ENCODE data around the gene HPSE2. TPM values are rescaled to one million over a fixed set of nuclear protein-coding genes. Genes with fewer than 3 reads are reported as not detected.

HPSE2 gene
- total RNA-seq, 4 donors from 2014 or later, result 0.57 to 3.6 (median 1.5) TPM

DNA sequence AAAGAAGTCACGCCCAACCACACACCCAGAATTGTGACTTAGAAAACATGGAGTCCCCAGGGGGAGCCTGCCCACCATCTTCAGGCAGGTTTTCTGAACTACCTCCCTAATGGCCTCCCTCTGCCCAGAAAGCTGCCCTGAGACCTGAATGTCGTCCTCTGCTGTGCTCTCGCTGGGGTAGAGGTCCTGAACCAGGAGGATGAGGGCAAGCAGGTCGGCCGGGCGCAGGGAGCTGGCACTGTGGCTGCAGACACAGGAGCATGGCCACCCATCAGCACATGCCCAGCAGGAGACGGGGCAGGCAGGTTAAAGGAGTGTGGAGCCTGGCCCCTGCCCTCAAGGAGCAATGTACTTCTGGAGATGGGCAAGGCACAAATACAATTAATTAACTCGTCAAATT lies 805.2 kb downstream of the HPSE2 start:
- TF ChIP-seq, protein P1, sequence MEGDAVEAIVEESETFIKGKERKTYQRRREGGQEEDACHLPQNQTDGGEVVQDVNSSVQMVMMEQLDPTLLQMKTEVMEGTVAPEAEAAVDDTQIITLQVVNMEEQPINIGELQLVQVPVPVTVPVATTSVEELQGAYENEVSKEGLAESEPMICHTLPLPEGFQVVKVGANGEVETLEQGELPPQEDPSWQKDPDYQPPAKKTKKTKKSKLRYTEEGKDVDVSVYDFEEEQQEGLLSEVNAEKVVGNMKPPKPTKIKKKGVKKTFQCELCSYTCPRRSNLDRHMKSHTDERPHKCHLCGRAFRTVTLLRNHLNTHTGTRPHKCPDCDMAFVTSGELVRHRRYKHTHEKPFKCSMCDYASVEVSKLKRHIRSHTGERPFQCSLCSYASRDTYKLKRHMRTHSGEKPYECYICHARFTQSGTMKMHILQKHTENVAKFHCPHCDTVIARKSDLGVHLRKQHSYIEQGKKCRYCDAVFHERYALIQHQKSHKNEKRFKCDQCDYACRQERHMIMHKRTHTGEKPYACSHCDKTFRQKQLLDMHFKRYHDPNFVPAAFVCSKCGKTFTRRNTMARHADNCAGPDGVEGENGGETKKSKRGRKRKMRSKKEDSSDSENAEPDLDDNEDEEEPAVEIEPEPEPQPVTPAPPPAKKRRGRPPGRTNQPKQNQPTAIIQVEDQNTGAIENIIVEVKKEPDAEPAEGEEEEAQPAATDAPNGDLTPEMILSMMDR (IDR thresholded peaks at IDR 0.05), result no peak
- TF ChIP-seq POLR2A (IDR thresholded peaks at IDR 0.05), result no peak
- intact Hi-C loops (cut with DNase I; ENCODE audit: low total_unique reads), result no loop called here
- 94 to 96% methylated on average over 8 of the region's 8 CpGs for WGBS, 2 donors

DNA sequence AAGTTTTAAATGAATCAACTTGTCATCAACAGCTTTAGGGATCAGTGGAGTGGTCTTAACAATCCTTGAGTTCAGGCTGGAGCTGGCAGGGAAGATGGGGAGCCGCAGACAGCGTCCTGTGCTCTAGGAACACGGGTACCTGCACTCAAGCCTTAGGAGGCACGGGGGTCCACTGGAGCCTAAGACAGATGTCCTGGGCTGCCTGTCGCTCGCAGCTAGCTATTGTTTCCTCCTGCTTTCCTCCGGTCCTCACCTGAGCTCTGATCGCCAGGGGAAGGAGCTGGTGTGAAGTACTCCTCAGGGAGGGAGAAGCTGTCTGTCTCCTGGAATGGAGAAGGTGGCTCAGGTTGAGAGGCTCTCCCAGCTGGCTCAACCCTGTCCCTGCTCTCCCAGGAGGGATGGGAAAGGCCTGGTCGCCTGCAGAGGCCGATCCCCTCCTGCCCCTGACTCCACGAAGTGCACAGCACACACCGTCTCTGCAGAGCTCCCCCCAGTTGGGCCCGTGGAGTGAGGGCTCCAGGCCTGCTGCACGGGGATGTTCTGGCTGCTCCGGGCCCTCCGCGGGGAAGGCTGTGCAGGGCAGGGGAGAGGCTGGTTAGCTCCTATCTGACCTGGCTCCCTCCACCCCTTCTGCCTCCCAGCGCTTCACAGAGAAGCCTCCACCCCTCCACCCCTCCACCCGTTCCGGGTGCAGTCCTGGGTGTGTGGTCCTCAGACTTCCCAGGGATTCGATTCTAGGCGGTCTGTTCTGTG lies 806.2 kb downstream of the HPSE2 start:
- H3K4me3 ChIP-seq (ENCODE audit: low read depth, poor library complexity, severe bottlenecking), result no peak overlapping the region
- WGBS, 2 donors, result 92 to 94% methylated on average over 19 to 21 of the region's 22 CpGs
- peak in 1 of 2 donors; percentile 74 for DNase-seq (ENCODE audit: low spot score in 2 of 2)
- intact Hi-C loops (cut with DNase I; ENCODE audit: low total_unique reads), result loop anchor here (5.0 kb wide), 1 partner anchor 1773 kb away; no protein-coding TSS in a partner anchor
- TF ChIP-seq, protein P1 (IDR thresholded peaks at IDR 0.05), result no peak
- no peak for TF ChIP-seq POLR2A (IDR thresholded peaks at IDR 0.05)

More for the DNA sequence above, 805.2 kb downstream of the HPSE2 start:
- H3K4me3 ChIP-seq (ENCODE audit: low read depth, poor library complexity, severe bottlenecking), result no peak overlapping the region
- DNase-seq (ENCODE audit: low spot score in 2 of 2), result no peak

DNA sequence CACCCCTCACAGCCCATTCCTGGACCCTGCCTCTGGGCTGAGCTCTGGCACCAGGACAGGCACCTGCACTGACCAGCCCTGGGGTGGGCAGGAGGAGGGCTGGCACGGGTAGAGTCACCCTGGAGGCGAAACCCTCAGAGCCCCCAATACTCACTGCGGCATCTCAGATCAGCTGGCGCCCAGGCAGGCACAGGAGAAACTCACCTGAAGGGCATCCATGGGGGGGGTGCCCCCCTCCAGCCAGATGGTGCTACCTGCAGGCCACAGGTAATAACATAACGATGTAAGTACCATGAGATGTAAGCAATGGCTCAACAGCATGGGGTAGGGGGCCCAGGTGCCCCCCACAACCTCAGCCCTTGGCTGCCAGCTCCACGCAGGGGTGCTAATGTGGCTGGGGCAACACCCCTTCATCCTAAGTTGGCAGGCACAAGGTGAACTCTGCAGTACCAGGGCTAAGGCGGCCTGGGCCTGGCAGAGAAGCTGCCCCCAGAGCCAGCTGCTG lies 808.6 kb downstream of the HPSE2 start:
- no peak for DNase-seq (ENCODE audit: low spot score in 2 of 2)
- TF ChIP-seq, protein P1 (IDR thresholded peaks at IDR 0.05), result no peak
- no peak for TF ChIP-seq POLR2A (IDR thresholded peaks at IDR 0.05)
- intact Hi-C loops (cut with DNase I; ENCODE audit: low total_unique reads), result loop anchor here (5.0 kb wide), 1 partner anchor 1775 kb away; no protein-coding TSS in a partner anchor
- 92 to 93% methylated on average over 5 to 7 of the region's 7 CpGs for WGBS, 2 donors
- no peak overlapping the region for H3K4me3 ChIP-seq (ENCODE audit: low read depth, poor library complexity, severe bottlenecking)

DNA sequence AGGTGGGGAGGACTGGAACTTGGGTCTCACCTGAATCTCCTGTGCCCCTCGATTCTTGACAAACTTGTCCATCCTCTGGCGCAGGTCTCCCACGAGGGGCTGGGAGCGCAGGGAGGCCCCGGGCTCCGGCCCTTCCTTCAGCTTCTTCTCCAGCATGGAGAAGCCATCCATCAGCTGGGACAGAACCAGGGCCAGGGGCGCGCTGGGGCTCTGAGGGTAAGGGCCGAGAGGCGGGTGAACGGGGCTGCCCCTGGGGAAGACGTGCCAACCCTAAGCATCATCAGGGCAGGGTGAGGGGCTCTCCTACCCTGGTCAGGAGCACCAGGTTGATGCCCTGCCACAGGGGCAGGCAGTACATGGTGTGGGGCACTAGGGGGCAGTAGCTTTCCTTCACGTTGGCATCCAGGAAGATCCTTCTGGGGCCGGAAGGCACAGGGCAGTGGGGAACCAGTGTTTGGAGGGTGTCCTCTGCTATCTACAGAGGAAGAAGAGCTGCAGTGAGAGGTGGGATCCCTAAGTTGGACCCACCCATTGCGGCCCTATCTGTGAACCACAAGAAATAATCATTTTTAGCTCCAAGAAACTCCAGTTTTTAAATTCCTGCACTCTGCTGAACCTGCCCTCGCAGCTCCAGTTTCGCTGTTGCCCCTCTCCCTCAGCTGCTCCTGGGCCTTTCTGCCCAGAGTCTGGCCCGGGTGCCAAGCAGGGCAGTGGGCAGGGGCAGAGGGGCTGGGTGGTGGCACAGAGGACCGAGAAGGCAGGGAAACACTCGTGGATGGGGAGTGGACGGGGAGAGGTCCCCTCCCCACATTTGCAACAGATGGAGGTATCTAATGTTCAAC lies 809.9 kb downstream of the HPSE2 start:
- TF ChIP-seq, protein P1 (IDR thresholded peaks at IDR 0.05), result peak in 1 of 3 donors; percentile 10
- TF ChIP-seq POLR2A (IDR thresholded peaks at IDR 0.05), result no peak
- intact Hi-C loops (cut with DNase I; ENCODE audit: low total_unique reads), result loop anchor here (5.0 kb wide), 1 partner anchor 1777 kb away; no protein-coding TSS in a partner anchor
- no peak overlapping the region for H3K4me3 ChIP-seq (ENCODE audit: low read depth, poor library complexity, severe bottlenecking)
- peak in 1 of 2 donors; percentile 82 for DNase-seq (ENCODE audit: low spot score in 2 of 2)
- WGBS, 2 donors, result 87 to 89% methylated on average over 21 of the region's 21 CpGs

DNA sequence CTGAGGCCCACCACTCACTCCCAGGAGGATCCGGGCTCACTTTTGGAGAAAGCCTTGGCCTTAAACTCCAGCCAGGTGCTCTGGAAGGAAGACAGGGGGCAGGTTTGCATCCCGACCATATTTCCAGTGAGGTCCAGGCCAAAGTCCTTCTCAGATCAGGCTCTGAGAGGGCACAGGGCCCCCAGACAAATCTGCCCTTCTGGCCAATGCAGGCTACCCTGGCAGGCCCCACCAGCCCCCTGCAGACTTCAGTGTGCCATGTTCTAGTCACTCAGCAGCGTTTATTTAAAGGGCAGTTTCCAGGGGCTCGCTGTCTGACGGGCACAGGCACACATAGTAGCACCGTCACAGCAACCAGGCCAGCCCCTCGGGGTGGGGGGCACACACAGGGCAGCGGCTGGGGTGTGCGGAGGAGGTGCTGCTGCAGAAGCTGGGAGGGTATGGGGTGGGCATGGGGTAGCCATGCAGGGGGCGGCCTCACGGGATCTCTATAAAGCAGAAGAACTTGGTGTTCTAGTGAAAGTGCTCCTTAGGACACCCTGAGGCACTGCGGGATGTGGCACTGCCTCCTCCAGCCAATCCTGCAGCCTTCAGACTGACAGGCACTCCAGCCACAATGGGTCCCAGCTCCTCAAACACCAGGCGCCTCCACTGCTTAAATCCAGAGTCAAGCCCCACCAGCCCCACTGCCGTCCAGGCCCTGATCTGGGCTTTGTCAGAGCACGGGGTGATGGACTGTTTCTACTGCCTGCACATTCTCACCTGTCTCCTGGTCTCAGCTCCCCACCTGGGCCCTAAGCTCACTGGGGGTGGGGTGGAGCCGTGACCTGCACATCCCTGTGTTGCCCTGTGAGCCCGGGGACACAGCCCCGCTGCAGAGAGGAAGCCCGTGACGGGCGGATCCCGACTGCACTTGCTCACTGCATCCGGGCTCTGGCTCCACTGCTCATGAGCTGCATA lies 811.1 kb downstream of the HPSE2 start:
- intact Hi-C loops (cut with DNase I; ENCODE audit: low total_unique reads), result loop anchor here (5.0 kb wide), 1 partner anchor 1778 kb away; no protein-coding TSS in a partner anchor
- no peak for TF ChIP-seq POLR2A (IDR thresholded peaks at IDR 0.05)
- TF ChIP-seq, protein P1 (IDR thresholded peaks at IDR 0.05), result no peak
- DNase-seq (ENCODE audit: low spot score in 2 of 2), result peak in 1 of 2 donors; percentile 82
- H3K4me3 ChIP-seq (ENCODE audit: low read depth, poor library complexity, severe bottlenecking), result no peak overlapping the region
- 82 to 90% methylated on average over 20 to 23 of the region's 23 CpGs for WGBS, 2 donors
